Keratinocyte (primary cell): Measurements from ENCODE around the gene PCDH15.

Source experiments
- EZH2 ChIP-seq: IDR thresholded peaks from one replicate; pipeline ENCODE4 v1.6.1; 2012; ENCODE audit warnings: inconsistent platforms, mild to moderate bottlenecking, low read length, moderate library complexity
- TF ChIP-seq, protein P1 (sequence below), 3 experiments: IDR thresholded peaks in 1 of 3; conservative IDR thresholded peaks in 1 of 3; optimal IDR thresholded peaks in 1 of 3; 2 replicates in 2 of 3; 3 replicates in 1 of 3; pipeline versions ENCODE3 to v1.5.1; 2011; ENCODE audit warnings: low read length in 3 of 3, mild to moderate bottlenecking in 3 of 3, moderate library complexity in 2 of 3, control low read depth in 1 of 3, inconsistent platforms in 1 of 3; ENCODE audit not compliant: insufficient read depth in 2 of 3; ENCODE audit errors: extremely low read depth in 1 of 3

DNA sequence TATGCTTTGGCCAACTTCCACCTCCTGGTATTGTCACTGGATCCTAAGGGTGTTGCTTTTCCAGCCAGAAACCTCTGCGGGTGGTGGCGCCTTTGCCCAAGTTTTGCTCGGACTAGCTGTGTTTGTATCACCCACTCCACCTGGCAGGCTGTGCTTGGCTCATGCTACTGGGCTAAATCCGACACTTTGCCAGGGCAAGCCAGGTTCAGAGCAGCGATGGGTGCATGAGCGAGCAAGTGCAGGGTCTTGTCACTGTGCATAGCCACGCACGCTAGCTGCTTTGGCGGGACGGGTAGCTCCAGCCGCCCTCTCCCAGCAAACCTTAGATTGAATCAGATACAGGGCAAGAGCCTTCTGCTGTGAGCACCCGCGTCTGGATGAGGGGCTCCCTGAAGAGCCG, 737.5 kb downstream of the PCDH15 start:
- TF ChIP-seq EZH2, result no peak
- TF ChIP-seq, protein P1, sequence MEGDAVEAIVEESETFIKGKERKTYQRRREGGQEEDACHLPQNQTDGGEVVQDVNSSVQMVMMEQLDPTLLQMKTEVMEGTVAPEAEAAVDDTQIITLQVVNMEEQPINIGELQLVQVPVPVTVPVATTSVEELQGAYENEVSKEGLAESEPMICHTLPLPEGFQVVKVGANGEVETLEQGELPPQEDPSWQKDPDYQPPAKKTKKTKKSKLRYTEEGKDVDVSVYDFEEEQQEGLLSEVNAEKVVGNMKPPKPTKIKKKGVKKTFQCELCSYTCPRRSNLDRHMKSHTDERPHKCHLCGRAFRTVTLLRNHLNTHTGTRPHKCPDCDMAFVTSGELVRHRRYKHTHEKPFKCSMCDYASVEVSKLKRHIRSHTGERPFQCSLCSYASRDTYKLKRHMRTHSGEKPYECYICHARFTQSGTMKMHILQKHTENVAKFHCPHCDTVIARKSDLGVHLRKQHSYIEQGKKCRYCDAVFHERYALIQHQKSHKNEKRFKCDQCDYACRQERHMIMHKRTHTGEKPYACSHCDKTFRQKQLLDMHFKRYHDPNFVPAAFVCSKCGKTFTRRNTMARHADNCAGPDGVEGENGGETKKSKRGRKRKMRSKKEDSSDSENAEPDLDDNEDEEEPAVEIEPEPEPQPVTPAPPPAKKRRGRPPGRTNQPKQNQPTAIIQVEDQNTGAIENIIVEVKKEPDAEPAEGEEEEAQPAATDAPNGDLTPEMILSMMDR (optimal IDR thresholded peaks at IDR 0.05 in 1 of 3, IDR thresholded peaks at IDR 0.05 in 1 of 3, conservative IDR thresholded peaks at IDR 0.05 in 1 of 3; ENCODE audit: extremely low read depth in 1 of 3, insufficient read depth in 2 of 3, low read length in 3 of 3), result no peak
